BJ (cell line): Measurements from ENCODE around the gene RGS6. TPM values are rescaled to one million over a fixed set of nuclear protein-coding genes. Genes with fewer than 3 reads are reported as not detected.

Source experiments
- CTCF ChIA-PET: fragments of 350-600 bp; formaldehyde crosslinking; extraction: SDS; loops from one replicate; lab custom pipeline; 2021; ENCODE audit warnings: antibody characterized with exemption, inconsistent platforms; lab: Yijun Ruan, JAX
- POLR2A ChIA-PET: fragments of 300-600 bp; sonication (Branson Sonifier 250); formaldehyde crosslinking; extraction: SDS; loops from one replicate; lab custom pipeline; 2021; ENCODE audit warnings: antibody characterized with exemption; lab: Charles Lee
- DNase-seq: peaks from one replicate; pipeline ENCODE4 v3.0.0-alpha.2; 2011; ENCODE audit warnings: low read depth
- H3K27me3 ChIP-seq: 2 replicates; pipeline ENCODE4 v1.6.0; 2011; ENCODE audit warnings: low read length; ENCODE audit not compliant: control insufficient read depth, insufficient read depth
- H3K36me3 ChIP-seq: 2 replicates; pipeline ENCODE4 v1.5.1; 2011; ENCODE audit warnings: low read length; ENCODE audit not compliant: control insufficient read depth, insufficient read depth
- H3K4me3 ChIP-seq: 2 replicates; pipeline ENCODE4 v1.5.1; 2011; ENCODE audit warnings: low read depth, mild to moderate bottlenecking, control low read depth, low read length
- polyA plus RNA-seq: library from polyadenylated mRNA; depleted of rRNA; stranded (reverse); fragments of >200 nt; gene quantifications from 2 replicates; pipeline ENCODE4 v1.2.3, GENCODE V29; 2011
- TF ChIP-seq, protein P1 (sequence below): IDR thresholded peaks from 2 replicates; pipeline ENCODE4 v1.5.1; 2011; ENCODE audit warnings: low read depth, mild to moderate bottlenecking, control low read depth, inconsistent platforms, low read length, moderate library complexity; ENCODE audit not compliant: insufficient read depth

RGS6 gene
- polyA plus RNA-seq, 1 experiment: not detected

- TF ChIP-seq, protein P1, sequence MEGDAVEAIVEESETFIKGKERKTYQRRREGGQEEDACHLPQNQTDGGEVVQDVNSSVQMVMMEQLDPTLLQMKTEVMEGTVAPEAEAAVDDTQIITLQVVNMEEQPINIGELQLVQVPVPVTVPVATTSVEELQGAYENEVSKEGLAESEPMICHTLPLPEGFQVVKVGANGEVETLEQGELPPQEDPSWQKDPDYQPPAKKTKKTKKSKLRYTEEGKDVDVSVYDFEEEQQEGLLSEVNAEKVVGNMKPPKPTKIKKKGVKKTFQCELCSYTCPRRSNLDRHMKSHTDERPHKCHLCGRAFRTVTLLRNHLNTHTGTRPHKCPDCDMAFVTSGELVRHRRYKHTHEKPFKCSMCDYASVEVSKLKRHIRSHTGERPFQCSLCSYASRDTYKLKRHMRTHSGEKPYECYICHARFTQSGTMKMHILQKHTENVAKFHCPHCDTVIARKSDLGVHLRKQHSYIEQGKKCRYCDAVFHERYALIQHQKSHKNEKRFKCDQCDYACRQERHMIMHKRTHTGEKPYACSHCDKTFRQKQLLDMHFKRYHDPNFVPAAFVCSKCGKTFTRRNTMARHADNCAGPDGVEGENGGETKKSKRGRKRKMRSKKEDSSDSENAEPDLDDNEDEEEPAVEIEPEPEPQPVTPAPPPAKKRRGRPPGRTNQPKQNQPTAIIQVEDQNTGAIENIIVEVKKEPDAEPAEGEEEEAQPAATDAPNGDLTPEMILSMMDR: no peak
- POLR2A ChIA-PET: no interaction called here
- Histone ChIP-seq H3K36me3 (no peaks in the 10 kb centered on the region), H3K27me3 (peaks cover 1% of the 10 kb centered on the region; the same call in 1 of the 2 replicates), H3K4me3 (no peak overlapping the region)
- no peak for DNase-seq
- CTCF ChIA-PET: interaction anchor here (0.6 to 1.6 kb wide), 3 partner anchors 11 to 103 kb away, joined by 3 to 4 read pairs (median 3); no protein-coding TSS in a partner anchor
Measured at GRCh38 chr14:72540836-72541235, 608.6 kb downstream of the RGS6 start.

DNA sequence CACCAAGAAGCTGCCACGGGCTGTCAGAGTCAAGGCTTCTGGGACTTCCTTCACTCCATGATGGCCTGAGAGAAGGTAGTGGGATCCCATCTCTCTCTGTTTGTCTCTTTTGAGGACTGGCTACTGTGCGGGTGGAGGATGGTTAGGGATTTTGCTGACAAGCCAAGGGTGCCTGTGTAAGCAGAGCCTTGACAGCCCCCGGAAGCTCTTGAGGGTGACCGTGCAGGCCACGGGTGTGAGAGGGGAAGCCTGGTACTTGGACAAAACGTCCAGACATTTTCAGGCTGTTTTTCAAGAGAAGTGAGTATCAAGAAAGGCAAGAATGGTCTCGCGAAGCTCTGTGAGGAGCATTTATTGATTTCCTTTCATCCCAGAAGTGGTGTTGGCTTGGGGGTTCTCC, 609.3 kb downstream of the RGS6 start:
- no peak overlapping the region for H3K4me3 ChIP-seq
- ChIA-PET POLR2A (no interaction called here), CTCF (interaction anchor here (1.6 kb wide), 1 partner anchor 12 kb away, joined by 3 read pairs; no protein-coding TSS in a partner anchor)
- TF ChIP-seq, protein P1: no peak
- H3K27me3 ChIP-seq: peaks cover 1% of the 10 kb centered on the region; the same call in 1 of the 2 replicates
- H3K36me3 ChIP-seq: no peaks in the 10 kb centered on the region
- DNase-seq: no peak

DNA sequence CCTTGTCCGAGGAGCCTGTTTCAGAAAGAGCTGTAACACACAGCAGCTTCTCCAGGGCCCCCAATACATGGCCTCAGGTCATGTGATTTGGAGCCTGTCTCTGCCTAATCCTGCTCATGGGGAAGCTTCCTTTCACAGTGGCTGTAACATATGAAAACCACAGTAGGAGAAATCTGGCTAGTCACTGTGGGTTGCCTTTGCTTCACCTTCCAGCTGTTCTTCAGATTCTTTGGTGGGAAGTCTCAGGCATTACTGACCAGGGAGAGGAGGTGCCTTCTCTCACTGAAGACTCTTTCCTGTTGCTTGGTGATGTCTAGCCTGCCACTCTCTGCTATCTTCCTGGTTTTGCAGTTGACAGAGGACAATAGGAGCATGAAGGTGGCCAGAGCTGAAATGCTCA, 611.1 kb downstream of the RGS6 start:
- CTCF ChIA-PET: interaction anchor here (1.2 to 1.4 kb wide), 2 partner anchors 361 to 362 kb away, joined by 3 to 5 read pairs; no protein-coding TSS in a partner anchor
- TF ChIP-seq, protein P1: no peak
- no peak for DNase-seq
- H3K36me3 ChIP-seq: no peaks in the 10 kb centered on the region
- POLR2A ChIA-PET: no interaction called here
- H3K4me3 ChIP-seq: no peak overlapping the region
- H3K27me3 ChIP-seq: no peaks in the 10 kb centered on the region

GRCh38 chr14:72544615-72545387, 612.6 kb downstream of the RGS6 start:
- TF ChIP-seq, protein P1: no peak
- H3K36me3 ChIP-seq: no peaks in the 10 kb centered on the region
- H3K4me3 ChIP-seq: no peak overlapping the region
- no peaks in the 10 kb centered on the region for H3K27me3 ChIP-seq
- ChIA-PET POLR2A (interaction anchor here (0.5 kb wide), 1 partner anchor 470 kb away, joined by 3 read pairs; no protein-coding TSS in a partner anchor), CTCF (interaction anchor here (0.6 to 2.1 kb wide), 6 partner anchors 12 to 360 kb away, joined by 3 to 6 read pairs (median 4); no protein-coding TSS in a partner anchor)
- no peak for DNase-seq
